ENCODE results near the gene OTULIN.
A peak's percentile ranks its signal among the peaks of the same experiment; 100 is the strongest.

Gene OTULIN

GRCh38 chr5:14664270-14665100 is at the start of gene OTULIN:
Gene OTULIN (plus strand): TSS chr5:14664718. CDS start chr5:14664826, 108 bp downstream.
- peaks cover 6% of the 10 kb centered on the region; the same call in 1 of the 2 replicates for H4K20me1 ChIP-seq (ENCODE audit: insufficient read depth, low read length)
- TF ChIP-seq CTCF (IDR thresholded peaks at IDR 0.05; ENCODE audit: low read depth, low read length) (no peak), EZH2phosphoT487 (IDR thresholded peaks at IDR 0.05; ENCODE audit: low read depth) (no peak)

GRCh38 chr5:14615365-14615764 is 49.2 kb upstream of the OTULIN start:
- H4K20me1 ChIP-seq (ENCODE audit: insufficient read depth, low read length): no peaks in the 10 kb centered on the region
- no peak overlapping the region for H3K27ac ChIP-seq (ENCODE audit: low read length)
- no peaks in the 10 kb centered on the region for H3K4me1 ChIP-seq (ENCODE audit: low read length)
- H3K9ac ChIP-seq (ENCODE audit: low read length): no peak overlapping the region
- peaks cover 1% of the 10 kb centered on the region for H3K36me3 ChIP-seq (replicated peaks; ENCODE audit: low read depth, low read length)
- no peaks in the 10 kb centered on the region for H3K27me3 ChIP-seq (ENCODE audit: low read depth, low read length)
- H3K4me2 ChIP-seq (ENCODE audit: low read length): no peak overlapping the region
- TF ChIP-seq EZH2phosphoT487 (IDR thresholded peaks at IDR 0.05; ENCODE audit: low read depth) (no peak), CTCF (IDR thresholded peaks at IDR 0.05; ENCODE audit: low read depth, low read length) (no peak)
- H2AFZ ChIP-seq (ENCODE audit: low read depth, low read length): no peak overlapping the region
- no peak overlapping the region for H3K4me3 ChIP-seq (ENCODE audit: low read length)
- no peaks in the 10 kb centered on the region for H3K79me2 ChIP-seq (ENCODE audit: low read length)
- H3K9me3 ChIP-seq (ENCODE audit: insufficient read depth, low read length): no peaks in the 10 kb centered on the region

More at GRCh38 chr5:14664270-14665100, at the start of gene OTULIN:
- Histone ChIP-seq H3K4me2 (ENCODE audit: low read length) (peak within 1 kb of the TSS; percentile 98), H3K9me3 (ENCODE audit: insufficient read depth, low read length) (peaks cover 7% of the 10 kb centered on the region; the same call in 1 of the 2 replicates), H3K27me3 (ENCODE audit: low read depth, low read length) (no peaks in the 10 kb centered on the region), H3K9ac (ENCODE audit: low read length) (peak within 1 kb of the TSS; percentile 80), H3K79me2 (ENCODE audit: low read length) (peaks cover 65% of the 10 kb centered on the region), H3K4me1 (ENCODE audit: low read length) (peaks cover 21% of the 10 kb centered on the region), H2AFZ (ENCODE audit: low read depth, low read length) (peak within 1 kb of the TSS; percentile 52; the same call in 1 of the 2 replicates), H3K4me3 (ENCODE audit: low read length) (peak within 1 kb of the TSS; percentile 85), H3K27ac (ENCODE audit: low read length) (peak within 1 kb of the TSS; percentile 79), H3K36me3 (replicated peaks; ENCODE audit: low read depth, low read length) (peaks cover 38% of the 10 kb centered on the region)

- Histone ChIP-seq H4K20me1 (ENCODE audit: insufficient read depth, low read length) (no peaks in the 10 kb centered on the region), H3K27ac (ENCODE audit: low read length) (no peak overlapping the region), H3K36me3 (replicated peaks; ENCODE audit: low read depth, low read length) (peaks cover 6% of the 10 kb centered on the region), H3K27me3 (ENCODE audit: low read depth, low read length) (no peaks in the 10 kb centered on the region), H3K4me2 (ENCODE audit: low read length) (no peak overlapping the region), H3K4me1 (ENCODE audit: low read length) (no peaks in the 10 kb centered on the region), H3K79me2 (ENCODE audit: low read length) (no peaks in the 10 kb centered on the region), H3K4me3 (ENCODE audit: low read length) (no peak overlapping the region), H3K9me3 (ENCODE audit: insufficient read depth, low read length) (no peaks in the 10 kb centered on the region), H3K9ac (ENCODE audit: low read length) (no peak overlapping the region), H2AFZ (ENCODE audit: low read depth, low read length) (no peak overlapping the region)
- no peak for TF ChIP-seq EZH2phosphoT487 (IDR thresholded peaks at IDR 0.05; ENCODE audit: low read depth)
- TF ChIP-seq CTCF (IDR thresholded peaks at IDR 0.05; ENCODE audit: low read depth, low read length): no peak
Observed at GRCh38 chr5:14617441-14617840, 47.1 kb upstream of the OTULIN start.

- Histone ChIP-seq H3K4me2 (ENCODE audit: low read length) (no peak overlapping the region), H3K27ac (ENCODE audit: low read length) (no peak overlapping the region), H3K9me3 (ENCODE audit: insufficient read depth, low read length) (no peaks in the 10 kb centered on the region), H3K4me3 (ENCODE audit: low read length) (no peak overlapping the region), H3K9ac (ENCODE audit: low read length) (no peak overlapping the region), H3K27me3 (ENCODE audit: low read depth, low read length) (no peaks in the 10 kb centered on the region), H3K79me2 (ENCODE audit: low read length) (no peaks in the 10 kb centered on the region), H2AFZ (ENCODE audit: low read depth, low read length) (no peak overlapping the region), H4K20me1 (ENCODE audit: insufficient read depth, low read length) (no peaks in the 10 kb centered on the region; the same call in 1 of the 2 replicates), H3K4me1 (ENCODE audit: low read length) (peaks cover 15% of the 10 kb centered on the region), H3K36me3 (replicated peaks; ENCODE audit: low read depth, low read length) (peaks cover 1% of the 10 kb centered on the region)
- no peak for TF ChIP-seq CTCF (IDR thresholded peaks at IDR 0.05; ENCODE audit: low read depth, low read length)
Observed at GRCh38 chr5:14627270-14627669, 37.2 kb upstream of the OTULIN start.

Data from OCI-LY3 (cell line).